HEK293 (cell line): ENCODE measurements around the gene RNASEH2C.

ENCODE experiments used
- GFI1B ChIP-seq: fragments of 450-650 bp; formaldehyde crosslinking; IDR thresholded peaks from 2 replicates; pipeline ENCODE4 v1.5.1; 2016; ENCODE audit warnings: missing biosample characterization, missing genetic modification characterization
- SP7 ChIP-seq: fragments of 450-650 bp; formaldehyde crosslinking; IDR thresholded peaks from 2 replicates; pipeline ENCODE4 v1.5.1; 2016; ENCODE audit warnings: missing biosample characterization, missing genetic modification characterization
- WT1 ChIP-seq: fragments of 450-650 bp; formaldehyde crosslinking; IDR thresholded peaks from 2 replicates; pipeline ENCODE4 v1.5.1; 2016; ENCODE audit warnings: missing biosample characterization, missing genetic modification characterization
- ZBTB1 ChIP-seq: fragments of 450-650 bp; formaldehyde crosslinking; IDR thresholded peaks from 2 replicates; pipeline ENCODE4 v1.5.1; 2016; ENCODE audit warnings: missing biosample characterization, missing genetic modification characterization
- ZIC2 ChIP-seq: fragments of 450-650 bp; formaldehyde crosslinking; IDR thresholded peaks from 2 replicates; pipeline ENCODE4 v1.5.1; 2016; ENCODE audit warnings: missing biosample characterization, missing genetic modification characterization
- ZNF248 ChIP-seq: fragments of 450-650 bp; formaldehyde crosslinking; IDR thresholded peaks from 2 replicates; pipeline ENCODE4 v1.5.1; 2017; ENCODE audit warnings: missing biosample characterization, missing genetic modification characterization
- ZNF473 ChIP-seq: fragments of 450-650 bp; formaldehyde crosslinking; IDR thresholded peaks from 2 replicates; pipeline ENCODE4 v1.5.1; 2017; ENCODE audit warnings: missing biosample characterization, missing genetic modification characterization
- ZNF629 ChIP-seq: fragments of 450-650 bp; formaldehyde crosslinking; IDR thresholded peaks from 2 replicates; pipeline ENCODE4 v1.5.1; 2017; ENCODE audit warnings: missing biosample characterization, missing genetic modification characterization
- ZNF777 ChIP-seq: fragments of 450-650 bp; formaldehyde crosslinking; IDR thresholded peaks from 2 replicates; pipeline ENCODE4 v1.5.1; 2017; ENCODE audit warnings: missing biosample characterization, missing genetic modification characterization, borderline replicate concordance
- TF ChIP-seq, protein P1 (sequence below): fragments of 450-650 bp; formaldehyde crosslinking; optimal IDR thresholded peaks from 2 replicates; pipeline ENCODE3; 2016; ENCODE audit warnings: missing biosample characterization, mild to moderate bottlenecking, missing genetic modification characterization

The RNASEH2C gene

DNA sequence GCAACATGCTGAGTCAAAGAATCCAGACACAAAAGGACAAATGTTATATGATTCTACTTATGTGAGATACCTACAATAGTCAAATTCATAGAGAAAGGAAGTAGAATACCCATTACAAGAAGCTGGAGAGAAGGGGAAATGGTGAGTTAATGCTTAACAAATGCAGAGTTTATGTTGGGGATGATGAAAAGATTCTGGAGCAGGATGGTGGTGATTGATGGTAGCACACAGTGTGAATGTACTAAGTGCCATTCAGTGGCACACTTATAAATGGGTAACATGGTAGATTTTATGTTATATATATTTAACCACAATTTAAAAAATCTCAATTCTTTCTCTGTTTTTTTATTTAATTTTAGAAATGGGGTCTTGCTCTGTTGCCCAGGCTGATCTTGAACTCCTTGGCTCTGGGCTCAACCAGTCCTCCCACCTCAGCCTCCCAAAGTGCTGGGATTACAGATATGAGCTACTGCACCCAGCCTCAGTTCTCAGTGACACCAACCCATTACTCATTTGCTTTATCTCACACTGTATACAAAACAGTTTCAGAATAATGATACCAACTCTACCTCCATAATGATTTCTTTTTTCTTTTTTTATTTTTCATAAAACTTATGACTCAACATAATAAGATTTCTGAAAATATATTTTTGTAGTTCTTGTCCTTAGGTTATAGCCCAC lies 48.3 kb downstream of the RNASEH2C start (continued):
- TF ChIP-seq, protein P1, sequence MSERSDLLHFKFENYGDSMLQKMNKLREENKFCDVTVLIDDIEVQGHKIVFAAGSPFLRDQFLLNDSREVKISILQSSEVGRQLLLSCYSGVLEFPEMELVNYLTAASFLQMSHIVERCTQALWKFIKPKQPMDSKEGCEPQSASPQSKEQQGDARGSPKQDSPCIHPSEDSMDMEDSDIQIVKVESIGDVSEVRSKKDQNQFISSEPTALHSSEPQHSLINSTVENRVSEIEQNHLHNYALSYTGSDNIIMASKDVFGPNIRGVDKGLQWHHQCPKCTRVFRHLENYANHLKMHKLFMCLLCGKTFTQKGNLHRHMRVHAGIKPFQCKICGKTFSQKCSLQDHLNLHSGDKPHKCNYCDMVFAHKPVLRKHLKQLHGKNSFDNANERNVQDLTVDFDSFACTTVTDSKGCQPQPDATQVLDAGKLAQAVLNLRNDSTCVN (tag by site-specific recombination), result no peak
- TF ChIP-seq ZBTB1 (tag by site-specific recombination) (no peak), ZIC2 (tag by site-specific recombination) (no peak), ZNF777 (no peak), GFI1B (tag by site-specific recombination) (no peak), WT1 (tag by site-specific recombination) (no peak), ZNF248 (tag by site-specific recombination) (no peak), ZNF473 (no peak), SP7 (tag by site-specific recombination) (no peak), ZNF629 (tag by site-specific recombination) (no peak)
- TF ChIP-seq, all 188 proteins: peak for 0
